HK-2 (cell line): Measurements from ENCODE around the gene FAM120A.

Experiments
- DNase-seq: peaks from one replicate; pipeline ENCODE4 v3.0.0-alpha.2; 2018; ENCODE audit not compliant: unreplicated experiment

FAM120A gene

DNA sequence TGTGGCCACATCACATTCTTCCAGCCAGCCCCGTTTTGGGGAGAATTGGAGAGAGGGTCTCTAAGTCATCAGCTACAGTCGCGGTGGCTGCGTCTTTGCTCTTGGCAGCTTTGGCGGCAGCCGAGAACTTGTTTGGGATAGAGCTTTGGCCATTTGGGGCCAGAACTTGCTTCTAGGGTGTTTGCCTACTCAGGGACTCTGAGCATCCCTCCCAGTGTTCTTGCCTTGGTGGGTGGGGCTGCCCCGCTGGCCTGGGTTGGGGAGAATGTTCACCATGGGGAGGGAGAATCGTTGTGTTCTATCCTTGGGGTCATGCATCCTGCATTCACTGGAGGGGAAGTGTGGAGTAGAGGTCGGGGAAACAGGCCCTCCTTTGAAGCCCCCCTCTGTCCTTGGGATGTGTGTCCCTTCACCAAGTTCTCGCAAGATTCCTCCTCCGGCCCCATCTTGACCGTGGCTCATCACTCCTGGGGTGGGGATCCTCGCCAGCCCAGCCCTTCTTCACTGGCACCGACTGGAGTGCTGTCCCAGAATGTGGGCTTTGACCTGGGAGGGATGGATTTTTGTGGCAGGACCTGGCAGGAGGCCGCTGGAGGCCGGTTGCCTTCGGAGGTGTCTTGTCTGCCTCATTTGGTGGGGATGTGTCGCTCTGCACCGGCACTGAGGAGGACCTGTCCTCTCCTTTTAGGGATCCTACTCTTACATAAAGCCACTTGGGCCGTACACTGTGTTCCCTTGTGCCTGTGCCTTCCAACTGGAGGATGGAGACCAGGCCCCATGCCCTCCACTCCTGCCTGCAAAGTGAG lies 128.4 kb downstream of the FAM120A start:
- no peak for DNase-seq

DNA sequence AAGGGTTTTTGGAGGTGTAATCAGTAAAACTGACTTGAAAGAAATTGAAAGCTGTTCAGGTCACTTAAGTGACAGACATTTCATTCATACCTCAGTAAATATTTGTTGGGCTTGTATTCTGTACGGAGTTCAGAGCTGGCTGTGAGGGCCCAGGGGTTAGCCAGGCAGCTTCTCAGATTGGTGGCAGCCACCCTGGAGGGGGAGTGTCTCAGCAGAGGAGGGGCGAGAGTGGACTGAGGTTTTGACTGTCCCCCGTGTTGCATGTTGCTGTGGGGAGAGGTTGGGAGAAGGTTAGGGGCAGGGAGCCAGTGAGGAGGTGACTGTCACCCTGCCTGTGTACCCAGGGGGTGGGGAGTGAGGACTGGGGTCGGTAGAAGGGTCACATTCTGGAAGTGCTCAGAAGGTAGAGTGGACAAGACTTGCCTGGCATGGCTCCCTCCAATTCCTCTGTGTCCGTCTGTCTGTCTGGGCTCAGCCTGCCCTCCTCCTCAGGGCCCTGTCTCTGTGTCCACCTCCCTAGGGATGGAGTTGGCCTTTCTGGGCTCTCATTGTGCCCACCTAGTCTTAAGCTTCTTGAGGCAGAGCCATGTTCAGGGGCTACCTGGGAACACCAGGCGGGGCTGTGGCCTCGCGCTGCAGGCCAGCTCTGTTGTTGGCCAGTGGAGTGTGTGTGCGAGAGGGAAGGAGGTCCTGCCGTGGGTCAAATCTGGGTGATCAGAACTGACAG lies 129.3 kb downstream of the FAM120A start:
- no peak for DNase-seq

DNA sequence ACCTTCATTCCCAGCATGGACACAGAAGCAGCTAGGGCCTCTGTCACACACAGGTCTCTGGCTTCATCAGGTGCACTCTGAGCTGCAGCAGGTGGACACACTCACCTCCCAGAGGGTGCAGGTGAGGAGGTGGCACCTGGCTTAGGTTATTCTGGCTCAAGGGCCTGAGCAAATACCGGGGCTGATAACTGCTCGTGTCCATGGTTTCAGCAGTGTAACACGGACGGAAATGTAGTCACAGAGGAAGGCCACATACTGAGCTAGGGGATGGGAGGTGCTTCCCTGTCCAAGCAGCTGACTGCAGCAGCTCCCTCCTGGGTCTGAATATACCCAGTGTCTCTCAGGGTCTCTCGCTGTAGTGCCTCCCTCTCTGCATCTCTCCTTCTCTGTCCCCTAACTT lies 130.6 kb downstream of the FAM120A start:
- no peak for DNase-seq

DNA sequence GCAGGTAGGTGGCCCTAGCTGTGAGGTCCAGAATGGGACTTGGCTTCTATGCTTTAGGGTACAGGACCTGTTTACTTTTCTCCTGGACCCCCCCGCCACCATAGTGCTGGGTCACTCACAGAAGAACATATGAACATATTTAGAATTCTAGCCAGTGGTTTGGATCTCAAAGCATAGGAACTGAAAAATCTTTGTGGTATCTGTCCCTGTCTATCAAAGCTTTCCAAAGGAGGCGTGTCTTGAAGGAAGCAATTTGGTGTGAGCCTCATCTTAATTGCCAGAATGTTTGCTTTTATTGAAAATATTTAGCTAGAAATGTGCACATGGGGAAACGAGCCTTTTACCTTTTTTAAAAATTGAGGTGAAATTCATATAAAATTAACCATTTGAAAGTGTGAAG lies 131.1 kb downstream of the FAM120A start:
- DNase-seq = no peak

DNA sequence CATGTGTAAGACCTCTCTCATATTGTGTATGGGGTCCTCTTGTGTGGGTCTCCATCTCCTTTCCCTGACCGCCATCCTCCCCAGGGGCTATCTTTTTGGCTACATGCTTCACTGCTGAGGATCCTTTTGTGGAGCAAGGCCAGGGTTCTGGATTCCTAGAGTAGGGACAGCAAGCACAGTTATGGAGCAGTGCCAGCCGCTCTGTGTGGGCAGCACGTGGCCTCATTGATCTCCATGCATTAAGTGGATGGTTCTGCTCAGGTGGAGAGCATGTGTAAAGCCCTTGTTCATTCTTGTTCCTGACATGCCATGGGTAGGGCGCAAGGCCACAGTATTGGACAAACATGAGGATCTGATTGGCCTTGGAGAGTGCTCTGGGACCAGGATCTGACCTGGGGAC lies 133.8 kb downstream of the FAM120A start:
- no peak for DNase-seq

DNA sequence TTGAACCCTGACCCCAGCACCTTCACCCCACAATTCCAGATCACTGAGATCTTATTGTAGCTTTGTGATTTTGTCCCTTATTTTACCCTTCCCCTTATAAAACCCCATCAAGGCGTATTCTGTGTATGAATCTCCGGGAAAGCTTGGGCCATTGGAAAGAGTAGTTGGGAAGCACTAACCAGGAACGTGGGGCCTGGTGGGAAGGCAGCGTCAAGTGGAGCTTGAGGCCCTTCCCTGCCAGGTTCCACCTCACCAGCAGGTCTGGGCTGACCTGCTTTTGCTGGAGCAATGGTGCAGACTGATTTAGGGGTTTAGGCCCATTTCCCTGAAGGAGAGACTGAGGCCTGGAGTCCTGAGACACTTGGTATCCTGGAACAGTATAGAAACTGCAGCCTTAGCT lies 134.2 kb downstream of the FAM120A start:
- DNase-seq = no peak

DNA sequence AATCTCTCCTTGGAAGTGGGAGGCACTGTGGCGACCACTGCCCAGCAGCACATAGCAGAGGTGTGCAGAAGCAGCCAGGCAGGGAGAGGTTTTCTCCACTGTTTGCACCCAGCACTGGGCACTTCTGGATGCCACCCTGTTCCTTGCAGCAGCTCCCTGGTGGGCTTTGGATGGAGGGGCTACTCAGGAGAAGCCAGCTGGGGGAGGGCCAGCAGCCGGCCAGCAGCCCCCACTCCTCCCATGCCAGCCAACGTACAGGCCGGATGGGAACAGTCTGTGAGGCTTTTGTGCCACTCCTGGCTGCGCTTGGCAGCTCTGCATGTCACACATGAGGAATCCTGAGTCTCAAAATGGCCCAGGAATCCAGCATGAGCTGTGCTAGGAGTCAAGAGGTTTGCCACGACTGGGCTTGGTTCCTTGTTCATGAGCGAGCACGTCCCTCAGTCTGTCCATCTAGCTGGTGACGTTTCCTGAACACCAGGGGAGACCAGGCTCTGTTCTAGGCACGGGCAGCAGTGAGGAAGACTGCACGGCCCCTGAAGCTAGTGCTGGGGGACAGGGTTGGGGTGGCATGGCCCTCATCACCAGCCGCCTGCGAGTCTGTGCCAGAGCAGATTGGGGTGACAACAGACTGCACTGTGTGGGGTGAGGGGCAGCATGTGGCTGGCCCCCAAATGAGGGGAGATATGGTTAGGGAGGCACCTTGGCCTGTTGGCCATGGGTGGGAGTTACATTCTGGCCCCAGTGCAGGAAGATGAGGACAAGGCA lies 135.0 kb downstream of the FAM120A start:
- DNase-seq = no peak

DNA sequence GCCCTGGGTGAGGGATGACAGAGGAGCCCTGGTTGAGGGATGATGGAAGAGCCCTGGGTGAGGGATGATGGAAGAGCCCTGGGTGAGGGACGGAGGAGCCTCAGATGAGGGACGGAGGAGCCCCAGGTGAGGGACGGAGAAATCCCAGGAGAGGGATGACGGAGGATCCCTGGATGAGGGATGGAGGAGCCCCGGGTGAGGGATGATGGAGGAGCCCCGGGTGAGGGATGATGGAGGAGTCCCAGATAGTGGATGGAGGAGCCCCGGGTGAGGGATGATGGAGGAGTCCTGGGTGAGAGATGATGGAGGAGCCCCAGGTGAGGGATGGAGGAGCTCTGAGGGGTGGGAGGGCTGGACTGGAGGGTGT lies 135.8 kb downstream of the FAM120A start:
- no peak for DNase-seq

DNA sequence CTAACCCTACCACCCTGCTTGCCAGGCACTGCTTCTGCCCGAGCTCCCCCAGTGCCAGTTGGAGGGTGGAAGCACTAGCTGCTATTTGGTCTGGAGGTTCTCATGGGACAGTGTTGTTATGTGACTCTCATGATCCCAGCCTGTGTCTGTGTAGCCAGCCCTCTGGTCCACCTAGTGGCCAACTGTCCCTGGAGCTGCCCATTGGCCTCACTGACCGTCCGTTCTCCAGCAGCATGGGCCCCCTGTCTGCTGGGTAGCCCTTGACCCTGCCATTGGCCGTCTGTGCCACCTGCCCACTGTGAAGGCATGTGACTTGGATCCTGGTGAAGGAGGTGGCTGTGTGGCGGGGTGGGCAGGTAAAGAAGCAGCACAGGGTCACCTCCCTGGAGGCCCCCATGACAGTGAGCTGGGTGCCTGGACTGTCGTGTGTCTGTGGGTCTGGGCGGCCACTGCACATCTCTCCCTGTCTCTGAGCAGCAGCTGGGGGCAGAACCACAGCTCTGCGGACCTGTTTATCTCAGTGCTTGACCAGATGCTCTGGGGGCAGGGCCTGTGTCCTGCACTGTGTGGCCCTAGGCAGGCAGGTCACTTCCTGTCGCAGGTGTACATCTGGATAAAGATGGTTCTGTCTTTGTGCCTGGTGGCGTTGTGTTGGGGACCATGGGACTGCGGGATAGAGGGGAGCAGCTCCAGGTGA lies 136.3 kb downstream of the FAM120A start:
- DNase-seq = no peak

DNA sequence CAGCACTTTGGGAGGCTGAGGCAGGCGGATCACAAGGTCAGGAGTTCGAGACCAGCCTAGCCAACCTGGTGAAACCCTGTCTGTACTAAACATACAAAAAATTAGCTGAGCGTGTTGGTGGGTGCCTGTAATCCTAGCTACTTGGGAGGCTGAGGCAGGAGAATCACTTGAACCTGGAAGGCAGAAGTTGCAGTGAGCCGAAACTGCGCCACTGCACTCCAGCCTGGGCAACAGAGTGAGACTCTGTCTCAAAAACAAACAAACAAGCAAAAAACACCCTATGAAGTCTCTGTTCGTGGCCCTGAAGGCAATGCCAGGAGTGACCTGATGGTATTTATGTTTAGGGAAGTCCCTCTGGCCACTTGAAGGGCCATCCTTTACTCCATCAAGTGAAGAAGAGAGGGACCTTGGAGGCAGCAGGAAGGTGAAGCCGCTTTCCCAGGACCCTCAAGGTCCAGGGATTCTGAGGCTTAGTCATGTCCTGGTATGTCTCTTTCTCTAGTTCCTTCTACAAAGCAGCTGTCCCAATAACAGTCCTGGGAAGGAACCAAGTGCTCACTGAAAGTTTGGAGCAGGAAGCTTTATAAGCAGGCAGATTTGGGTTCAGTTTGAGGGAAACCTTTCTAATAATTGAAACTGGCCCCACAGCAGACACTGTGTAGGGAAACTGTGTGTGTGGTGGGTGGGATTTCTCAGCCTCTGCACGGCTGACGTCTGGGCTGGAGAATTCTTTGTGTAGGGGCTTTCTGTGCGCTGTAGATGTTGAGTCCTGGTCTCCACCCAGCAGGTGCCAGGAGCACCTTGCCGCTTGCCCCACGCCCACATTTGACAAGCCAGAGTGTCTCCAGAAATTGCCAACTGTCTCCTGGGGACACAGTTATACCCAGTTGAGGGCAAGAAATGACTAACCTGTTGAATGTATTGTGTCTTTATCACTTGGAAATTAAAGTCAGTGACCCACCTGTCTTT lies 137.4 kb downstream of the FAM120A start:
- no peak for DNase-seq

DNA sequence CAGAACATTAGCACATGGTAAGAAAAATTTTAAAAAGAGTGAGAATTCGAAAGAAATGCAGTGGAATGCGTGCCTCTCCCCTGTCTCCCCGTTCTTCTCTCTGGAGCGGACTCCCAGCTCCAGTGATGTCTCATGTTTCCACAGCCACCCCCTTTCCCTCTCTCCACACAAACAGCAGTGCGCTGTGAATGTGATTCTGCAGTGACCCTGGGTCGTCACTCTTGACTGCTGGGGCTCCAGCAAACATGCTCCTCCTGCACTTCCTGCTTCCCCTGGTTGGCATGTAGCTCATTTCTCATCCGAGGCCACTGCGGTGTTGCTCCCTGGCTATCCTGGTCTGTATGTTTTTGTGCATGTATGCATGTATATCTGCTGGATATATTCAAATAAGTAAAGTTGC lies 138.2 kb downstream of the FAM120A start:
- no peak for DNase-seq

DNA sequence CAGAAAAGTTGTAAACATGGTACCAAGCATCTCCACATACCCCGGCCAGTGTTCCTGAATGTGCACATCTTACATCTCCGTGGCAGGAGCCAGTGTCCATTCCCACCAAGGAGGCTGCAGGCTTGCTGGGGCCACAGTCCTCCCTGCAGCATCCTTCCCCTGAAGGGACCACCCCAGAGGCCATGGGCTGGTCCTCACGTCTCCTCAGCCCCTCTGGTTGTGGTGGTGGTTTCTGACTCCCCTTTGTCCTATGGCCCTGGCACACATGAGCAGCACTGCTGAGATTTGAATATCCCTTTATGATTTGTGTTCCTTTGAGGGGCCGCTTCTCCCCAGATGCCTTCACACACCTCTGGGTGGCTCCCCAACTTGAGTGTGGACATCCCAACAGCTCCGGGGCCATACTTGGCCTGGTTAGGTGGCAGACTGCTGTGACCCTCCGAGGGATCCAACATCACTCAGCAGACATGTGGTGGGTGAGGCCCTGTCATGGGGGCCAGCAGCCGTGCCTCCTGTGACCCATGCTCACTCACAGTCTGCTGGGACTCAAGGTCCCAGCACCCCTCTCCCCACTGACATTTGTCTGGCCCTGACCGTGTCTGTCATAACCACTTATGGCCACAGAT lies 139.2 kb downstream of the FAM120A start:
- no peak for DNase-seq

DNA sequence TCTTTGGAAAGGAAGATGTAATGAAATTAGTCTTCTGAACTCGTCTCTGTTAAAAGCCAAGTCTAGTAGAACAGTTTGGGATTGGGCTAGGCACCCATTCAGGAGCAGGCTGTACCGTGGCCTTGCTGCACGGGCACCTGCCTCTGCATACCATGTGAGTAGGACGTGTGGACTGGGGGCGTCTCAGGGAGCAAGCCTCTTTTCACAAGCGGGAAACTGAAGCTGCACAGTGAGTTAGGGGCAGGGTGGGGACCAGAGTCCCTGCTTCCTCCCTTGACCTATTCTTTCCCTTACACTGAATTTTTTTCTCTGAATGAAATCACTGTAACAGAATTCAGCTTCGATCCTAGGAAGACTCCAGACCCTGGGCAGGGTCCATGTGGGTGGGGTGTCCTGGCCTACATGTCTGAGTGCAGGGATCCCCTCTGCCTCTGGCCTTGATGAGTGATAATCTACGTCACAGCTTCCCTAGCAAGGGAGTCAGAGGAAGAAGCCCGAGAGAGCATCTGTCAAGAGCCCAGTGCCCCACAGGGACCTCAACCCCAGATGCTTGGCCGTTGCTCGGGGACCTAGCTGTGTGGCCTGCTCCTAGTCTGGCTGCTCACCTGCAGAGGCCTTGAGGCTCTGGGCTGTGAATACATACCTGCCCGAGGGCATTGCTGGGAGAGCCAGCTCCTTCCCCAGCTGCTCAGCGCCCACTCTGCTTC lies 140.0 kb downstream of the FAM120A start:
- DNase-seq = no peak

DNA sequence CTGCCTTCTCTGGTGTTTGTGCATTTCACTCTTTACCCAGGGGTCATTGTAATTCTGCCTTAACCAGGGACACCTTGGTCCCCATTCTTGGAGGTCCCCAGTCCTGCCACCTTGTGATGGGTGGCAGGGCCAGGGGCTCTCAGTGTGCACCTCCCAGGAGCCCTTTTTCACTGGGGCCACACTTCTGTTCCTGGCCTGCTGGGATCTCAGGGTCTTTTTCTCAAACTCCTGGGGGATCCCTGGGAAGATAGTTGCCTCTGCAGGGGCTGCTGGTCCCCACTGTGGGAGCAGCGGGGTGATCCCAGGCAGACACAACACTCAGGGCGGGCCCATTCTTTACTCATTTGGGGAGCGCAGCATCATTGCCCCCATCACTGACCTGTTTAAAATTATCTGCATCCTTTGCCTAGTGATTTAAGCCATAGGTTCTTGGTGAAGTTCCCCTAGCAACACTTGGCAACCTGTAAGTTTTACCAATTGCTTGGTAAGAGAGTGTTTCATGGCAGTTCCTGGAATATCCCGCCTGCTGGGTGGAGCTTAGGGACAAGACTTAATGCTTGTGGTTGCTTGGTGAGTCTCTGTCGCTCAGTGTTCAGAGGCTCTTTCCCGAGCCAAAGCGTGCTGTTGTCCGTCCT lies 140.6 kb downstream of the FAM120A start:
- DNase-seq = no peak

DNA sequence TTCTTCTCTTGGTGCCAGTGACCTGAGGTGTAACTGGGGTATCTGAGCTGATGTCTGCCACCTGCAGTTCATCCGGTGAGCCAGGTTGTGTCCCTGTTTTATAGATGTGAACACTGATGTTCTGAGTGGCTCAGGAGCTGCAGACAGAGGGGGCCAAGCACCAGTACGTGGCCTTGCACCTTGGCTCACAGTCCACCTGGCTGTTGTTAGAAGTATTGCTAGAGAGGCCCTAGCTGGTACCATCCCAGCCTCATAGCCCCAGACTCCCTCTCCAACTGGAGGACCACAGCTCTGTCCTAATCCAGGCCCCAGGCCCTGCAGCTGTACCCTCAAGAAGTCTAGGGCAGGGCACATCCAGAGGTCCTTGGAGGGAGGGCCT lies 141.1 kb downstream of the FAM120A start:
- no peak for DNase-seq

DNA sequence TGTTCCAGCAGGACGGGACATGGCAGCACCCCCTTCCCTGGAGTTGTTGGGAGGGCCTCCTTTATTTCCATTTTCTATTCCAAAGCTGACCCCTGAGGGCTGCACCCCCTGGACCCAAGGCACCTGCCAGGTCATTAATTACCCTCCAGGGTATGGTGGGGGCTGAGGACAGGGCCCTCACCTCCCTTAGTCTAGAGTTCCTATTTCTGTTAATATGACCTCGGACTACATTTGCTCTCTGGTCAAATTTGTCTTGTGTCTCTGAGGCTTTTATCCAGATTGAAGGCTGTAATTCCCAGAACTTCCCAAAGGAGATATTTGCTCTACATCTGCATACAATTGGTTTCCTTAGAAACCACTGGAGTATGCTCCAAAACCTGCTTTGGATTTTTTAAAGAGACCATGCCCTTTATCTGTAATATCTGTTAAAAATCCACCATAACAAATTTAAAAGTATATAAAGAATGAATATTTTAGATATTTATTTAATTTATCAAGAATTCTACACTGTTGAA lies 141.7 kb downstream of the FAM120A start:
- no peak for DNase-seq

DNA sequence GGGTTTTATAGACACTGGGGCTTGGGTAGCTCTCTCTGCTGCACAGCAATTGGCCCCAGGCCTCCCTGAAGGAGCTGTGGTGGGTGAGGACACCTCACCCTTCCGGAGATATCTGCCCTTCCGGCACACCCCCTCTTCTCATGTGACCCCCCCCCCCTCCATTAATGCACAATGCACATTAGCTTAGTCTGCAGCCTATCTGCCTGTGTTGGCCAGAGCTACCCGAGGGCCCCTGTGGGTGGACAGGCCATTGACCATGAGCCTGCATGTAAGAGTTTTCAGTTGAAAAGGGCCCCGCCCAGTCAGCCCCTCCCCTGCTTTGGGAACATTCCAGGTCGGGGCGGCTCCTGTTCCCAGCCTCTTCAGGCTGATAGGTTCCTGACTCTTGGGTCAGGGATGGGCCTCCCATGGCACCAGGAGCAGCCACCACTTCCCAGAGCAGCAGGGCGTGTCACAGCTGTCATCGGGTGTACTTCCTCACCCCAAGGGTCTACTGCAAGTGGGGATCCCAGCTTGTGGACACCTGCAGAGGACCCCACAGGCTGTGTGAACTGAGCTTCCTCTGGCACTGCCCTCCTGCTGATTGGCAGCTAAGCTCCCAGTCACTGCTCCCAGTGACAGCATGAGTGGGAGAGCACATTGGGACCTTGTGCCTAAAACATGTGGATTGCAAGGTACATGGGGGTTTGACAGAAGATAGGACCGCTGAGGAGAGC lies 142.7 kb downstream of the FAM120A start:
- DNase-seq = no peak

DNA sequence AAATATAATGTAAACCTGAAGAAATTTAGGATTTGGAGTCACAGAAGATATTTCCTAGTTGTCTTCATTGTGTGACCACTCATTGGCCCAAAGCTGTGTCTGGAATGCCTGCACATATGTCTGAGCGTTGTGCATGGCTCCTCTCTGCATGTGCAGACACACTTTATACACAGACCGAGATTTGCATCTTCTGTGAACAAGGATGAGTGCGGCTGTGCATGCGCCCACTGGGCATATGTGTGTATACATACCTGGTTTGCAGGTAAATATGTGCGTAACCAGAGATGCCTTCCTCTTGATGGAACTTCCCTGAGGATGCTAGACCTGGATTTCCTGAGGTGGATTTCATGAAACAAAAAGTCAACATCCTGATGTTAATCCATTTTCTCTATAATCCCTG lies 144.0 kb downstream of the FAM120A start:
- no peak for DNase-seq
